Measurements from ENCODE around the gene MRPS18A.

Gene MRPS18A

GRCh38 chr6:43687437-43688347 lies at the start of gene MRPS18A:
TSS of gene MRPS18A (minus strand) at chr6:43687791. CDS start at chr6:43687779, 12 bp downstream.
- DNase-seq (ENCODE audit: low read depth): no peak
- H3K4me3 ChIP-seq (ENCODE audit: low read depth, low read length): peak within 1 kb of the TSS; percentile 98

- no peak overlapping the region for H3K4me3 ChIP-seq (ENCODE audit: low read depth, low read length)
- DNase-seq (ENCODE audit: low read depth): no peak
Measured at GRCh38 chr6:43736844-43737243, 49.3 kb upstream of the MRPS18A start.

DNA sequence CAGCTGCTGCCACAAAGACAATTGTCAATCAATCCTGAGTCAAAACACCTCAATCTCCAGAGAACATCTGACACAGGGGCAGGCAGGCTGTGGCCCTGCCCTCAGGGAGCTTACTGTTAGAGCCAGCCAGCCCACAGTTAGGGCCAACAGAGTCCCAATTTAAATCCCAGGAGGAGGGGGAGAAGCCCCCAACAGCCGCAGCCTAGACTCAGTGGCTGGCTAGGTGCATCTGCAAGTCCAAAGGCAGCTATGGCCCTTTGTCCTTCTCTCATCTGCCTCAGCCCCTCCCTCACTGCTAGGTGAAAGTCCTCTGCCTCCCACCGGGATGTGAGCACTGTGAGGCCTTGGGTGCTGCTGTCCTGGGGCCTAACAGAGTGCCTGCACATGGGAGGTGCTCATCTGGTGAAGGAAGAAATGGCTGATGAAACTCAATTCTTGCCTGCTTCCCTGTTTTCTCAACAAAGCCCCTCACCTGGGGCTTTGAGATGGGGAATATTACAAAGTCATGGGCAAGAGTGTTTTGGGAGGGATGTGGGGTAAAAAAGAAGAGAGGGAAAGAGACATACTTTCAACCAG lies 48.7 kb upstream of the MRPS18A start:
- no peak overlapping the region for H3K4me3 ChIP-seq (ENCODE audit: low read depth, low read length)
- DNase-seq (ENCODE audit: low read depth): no peak

DNA sequence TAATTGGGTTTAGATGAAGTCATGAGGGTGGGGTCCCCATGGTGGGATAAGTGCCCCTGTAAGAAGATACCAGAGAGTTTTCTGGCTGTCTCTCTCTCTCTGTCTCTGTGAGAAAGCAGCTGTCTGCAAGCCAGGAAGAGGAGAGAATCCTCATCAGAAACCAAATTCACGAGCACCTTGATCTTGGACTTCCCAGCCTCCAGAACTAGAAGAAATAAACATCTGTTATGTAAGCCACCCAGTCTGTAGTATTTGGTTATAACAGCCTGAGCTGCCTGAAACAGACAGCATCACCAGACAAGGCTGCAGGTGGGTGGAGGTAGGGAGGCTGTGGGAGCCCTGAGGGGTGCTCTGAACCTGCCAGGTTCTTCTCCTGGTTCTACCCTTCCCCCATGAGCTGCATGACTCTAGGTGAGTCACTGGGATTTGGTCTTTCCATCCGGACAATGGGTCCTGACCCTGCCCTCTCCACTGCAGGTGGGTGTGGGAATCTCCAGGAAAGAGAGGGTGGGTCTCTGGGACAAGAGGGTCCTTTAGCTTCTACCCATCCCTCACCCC lies 48.1 kb upstream of the MRPS18A start:
- H3K4me3 ChIP-seq (ENCODE audit: low read depth, low read length): no peak overlapping the region
- no peak for DNase-seq (ENCODE audit: low read depth)

DNA sequence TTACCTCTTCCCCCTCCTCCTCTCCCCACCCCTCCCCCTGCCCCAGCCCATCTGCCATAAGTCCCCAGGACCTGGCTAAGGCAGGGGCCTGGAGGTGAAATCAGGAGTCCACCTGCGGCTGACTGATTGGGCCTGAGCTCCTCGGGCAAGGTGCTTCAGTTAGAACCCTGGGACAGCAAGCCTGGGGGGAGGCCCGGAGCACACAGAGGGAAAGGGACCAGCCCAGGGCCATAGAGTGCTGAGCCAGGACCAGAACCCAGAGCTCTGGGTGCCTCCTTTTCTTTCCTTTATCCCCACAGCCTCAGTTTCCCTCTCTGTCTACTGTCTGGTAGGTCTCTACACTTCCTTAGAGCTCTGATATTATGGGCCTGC lies 46.7 kb upstream of the MRPS18A start:
- H3K4me3 ChIP-seq (ENCODE audit: low read depth, low read length): no peak overlapping the region
- DNase-seq (ENCODE audit: low read depth): no peak

- H3K4me3 ChIP-seq (ENCODE audit: low read depth, low read length): no peak overlapping the region
- DNase-seq (ENCODE audit: low read depth): no peak
Measured at GRCh38 chr6:43733471-43734293, 46.1 kb upstream of the MRPS18A start.

DNA sequence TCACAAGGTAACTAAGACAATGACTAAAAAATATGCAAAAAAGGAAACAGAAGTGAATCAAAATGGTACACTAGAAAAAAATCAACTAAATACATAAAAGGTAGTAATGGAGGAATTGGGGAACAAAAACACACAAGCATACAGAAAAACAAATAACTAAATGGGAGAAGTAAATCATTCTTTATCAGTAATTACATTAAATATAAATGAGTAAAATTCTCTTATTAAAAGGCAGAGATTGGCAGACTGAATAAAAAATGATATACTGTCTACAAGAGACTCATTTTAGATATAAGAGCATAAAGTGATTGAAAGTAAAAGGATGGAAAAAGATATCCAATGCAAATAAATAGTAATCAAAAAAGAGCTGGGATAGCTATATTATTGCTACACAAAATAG lies 43.0 kb upstream of the MRPS18A start:
- no peak overlapping the region for H3K4me3 ChIP-seq (ENCODE audit: low read depth, low read length)

GRCh38 chr6:43729537-43729936 lies 41.9 kb upstream of the MRPS18A start:
- H3K4me3 ChIP-seq (ENCODE audit: low read depth, low read length): no peak overlapping the region

More for the DNA sequence above, 43.0 kb upstream of the MRPS18A start:
- no peak for DNase-seq (ENCODE audit: low read depth)

GRCh38 chr6:43728586-43728985 lies 41.0 kb upstream of the MRPS18A start:
- no peak overlapping the region for H3K4me3 ChIP-seq (ENCODE audit: low read depth, low read length)
- DNase-seq (ENCODE audit: low read depth): no peak

More at GRCh38 chr6:43729537-43729936, 41.9 kb upstream of the MRPS18A start:
- DNase-seq (ENCODE audit: low read depth): no peak

DNA sequence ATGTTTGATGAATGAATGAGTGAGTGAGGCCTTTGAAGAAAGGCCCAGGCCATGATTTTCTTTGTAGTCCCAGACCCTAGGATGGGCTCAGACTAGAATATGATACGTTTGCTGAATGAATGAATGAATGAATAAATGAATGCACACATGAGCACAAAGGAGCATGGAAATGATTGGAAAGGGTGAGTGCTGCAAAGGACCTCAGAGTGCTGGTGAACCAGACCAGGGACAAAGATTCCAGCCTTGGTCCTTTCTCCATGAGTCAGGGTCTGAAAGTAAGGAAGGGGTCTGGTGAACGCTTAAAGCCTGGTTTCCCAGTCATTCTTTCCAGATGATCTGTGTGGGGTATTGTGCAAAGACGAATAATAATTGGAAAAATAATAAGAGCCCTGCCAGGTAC lies 40.0 kb upstream of the MRPS18A start:
- no peak for DNase-seq (ENCODE audit: low read depth)
- H3K4me3 ChIP-seq (ENCODE audit: low read depth, low read length): no peak overlapping the region

GRCh38 chr6:43725643-43726580 lies 38.3 kb upstream of the MRPS18A start:
- DNase-seq (ENCODE audit: low read depth): no peak
- H3K4me3 ChIP-seq (ENCODE audit: low read depth, low read length): no peak overlapping the region

DNA sequence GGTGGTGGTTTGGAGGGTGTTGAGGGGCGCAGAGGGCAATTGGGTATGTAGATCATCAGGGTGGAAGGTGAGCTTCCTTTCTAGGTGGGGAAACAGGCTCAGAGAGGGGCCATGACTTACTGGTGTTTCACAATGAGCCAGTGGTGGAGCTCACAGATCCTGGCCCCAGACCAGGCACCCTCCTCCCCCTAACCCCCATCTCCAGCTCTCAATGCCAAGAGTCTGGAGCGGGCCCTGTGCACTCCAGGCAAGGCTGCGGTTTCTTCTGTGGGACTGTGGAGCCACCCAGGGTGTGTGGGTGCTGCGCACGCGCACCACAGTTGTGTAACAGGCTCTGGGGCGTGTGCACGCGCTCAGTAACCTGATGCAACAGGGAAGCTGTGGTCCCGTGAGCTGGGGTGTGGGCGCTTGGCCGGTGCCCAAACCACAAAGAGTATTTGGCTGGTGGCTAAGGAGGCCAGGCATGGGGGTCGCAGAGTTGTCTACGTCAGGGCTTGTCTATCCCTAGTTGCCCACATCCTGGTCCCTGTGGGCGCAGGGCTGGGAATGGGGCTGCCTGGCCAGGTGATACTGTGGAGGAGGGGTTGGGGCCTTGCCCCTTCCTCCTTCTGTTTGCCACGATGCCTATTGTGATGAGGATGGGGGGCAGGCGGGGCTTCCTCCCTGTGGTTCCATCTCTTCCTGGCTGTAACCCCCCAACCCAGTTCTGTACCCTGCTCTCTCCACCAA lies 37.5 kb upstream of the MRPS18A start:
- H3K4me3 ChIP-seq (ENCODE audit: low read depth, low read length): no peak overlapping the region
- peak; percentile 99 for DNase-seq (ENCODE audit: low read depth)

- DNase-seq (ENCODE audit: low read depth): no peak
- H3K4me3 ChIP-seq (ENCODE audit: low read depth, low read length): no peak overlapping the region
Measured at GRCh38 chr6:43724354-43724753, 36.8 kb upstream of the MRPS18A start.

DNA sequence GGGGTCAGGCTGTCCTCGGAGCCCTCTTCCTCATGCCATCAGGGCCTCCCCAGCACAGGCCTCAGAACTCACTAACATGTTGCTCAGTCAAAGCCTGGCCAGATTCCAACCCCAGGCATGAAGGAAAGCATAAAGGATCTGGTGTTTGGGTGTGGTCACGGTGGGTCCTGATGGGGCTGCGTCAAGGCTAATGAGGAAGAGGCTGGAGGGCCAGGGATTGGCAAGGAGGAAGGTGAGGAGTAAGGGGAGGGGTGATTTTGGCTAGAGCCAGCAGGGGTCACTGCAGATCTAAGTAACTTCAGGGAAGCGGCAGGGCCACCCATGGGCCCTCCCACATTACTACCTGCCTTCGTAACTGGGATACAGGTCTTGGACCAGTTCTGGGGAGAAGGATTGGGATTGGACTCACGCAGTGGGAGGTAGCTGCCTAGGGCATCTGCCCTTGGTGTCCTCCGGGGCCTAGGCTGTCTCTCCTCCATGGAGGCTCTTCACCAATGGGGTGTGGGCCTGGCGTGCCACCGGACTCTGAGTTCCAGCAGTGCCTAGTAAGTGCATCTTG lies 36.2 kb upstream of the MRPS18A start:
- DNase-seq (ENCODE audit: low read depth): no peak
- no peak overlapping the region for H3K4me3 ChIP-seq (ENCODE audit: low read depth, low read length)

DNA sequence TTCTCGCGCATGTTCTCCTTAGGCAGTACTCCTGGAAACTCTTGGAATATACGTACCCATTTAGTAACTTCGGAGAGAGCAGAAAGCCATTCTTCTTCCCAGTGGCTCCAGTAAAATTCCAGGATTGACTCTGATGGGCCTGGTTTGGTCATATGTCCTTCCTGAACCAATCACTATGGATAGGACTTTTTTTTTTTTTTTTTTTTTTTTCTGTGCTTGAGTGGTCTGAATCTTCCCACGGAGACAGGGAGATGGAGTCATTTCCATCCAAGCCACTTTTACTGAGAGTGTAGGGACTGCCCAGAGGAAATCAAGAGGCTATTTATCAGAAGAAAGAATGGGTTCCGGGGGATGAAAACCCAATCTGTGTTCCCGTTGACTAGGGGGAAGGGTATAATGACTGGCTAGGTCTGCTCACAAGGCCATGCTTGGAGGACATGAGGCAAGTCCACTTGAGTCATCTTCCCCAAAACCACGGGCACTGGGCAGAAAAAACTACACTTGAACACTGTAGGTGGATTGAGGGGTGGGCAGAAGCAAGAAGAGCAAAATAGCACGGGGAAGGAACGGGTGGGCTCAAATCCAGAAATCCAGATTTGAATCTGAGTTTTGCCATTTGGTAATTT lies 35.4 kb upstream of the MRPS18A start:
- DNase-seq (ENCODE audit: low read depth): no peak
- no peak overlapping the region for H3K4me3 ChIP-seq (ENCODE audit: low read depth, low read length)

- DNase-seq (ENCODE audit: low read depth): no peak
- H3K4me3 ChIP-seq (ENCODE audit: low read depth, low read length): no peak overlapping the region
Measured at GRCh38 chr6:43720999-43721398, 33.4 kb upstream of the MRPS18A start.

GRCh38 chr6:43719511-43719910 lies 31.9 kb upstream of the MRPS18A start:
- DNase-seq (ENCODE audit: low read depth): no peak
- H3K4me3 ChIP-seq (ENCODE audit: low read depth, low read length): no peak overlapping the region
